GM18873 (cell line): ENCODE measurements around the gene KLHL12.

Source experiments
- ATAC-seq: cut with Tn5 transposase; IDR thresholded peaks from one replicate; pipeline ENCODE4 v1.9.1; 2021; ENCODE audit warnings: mild to moderate bottlenecking, moderate library complexity, moderate number of reproducible peaks; ENCODE audit not compliant: unreplicated experiment, low FRiP score

Gene KLHL12

DNA sequence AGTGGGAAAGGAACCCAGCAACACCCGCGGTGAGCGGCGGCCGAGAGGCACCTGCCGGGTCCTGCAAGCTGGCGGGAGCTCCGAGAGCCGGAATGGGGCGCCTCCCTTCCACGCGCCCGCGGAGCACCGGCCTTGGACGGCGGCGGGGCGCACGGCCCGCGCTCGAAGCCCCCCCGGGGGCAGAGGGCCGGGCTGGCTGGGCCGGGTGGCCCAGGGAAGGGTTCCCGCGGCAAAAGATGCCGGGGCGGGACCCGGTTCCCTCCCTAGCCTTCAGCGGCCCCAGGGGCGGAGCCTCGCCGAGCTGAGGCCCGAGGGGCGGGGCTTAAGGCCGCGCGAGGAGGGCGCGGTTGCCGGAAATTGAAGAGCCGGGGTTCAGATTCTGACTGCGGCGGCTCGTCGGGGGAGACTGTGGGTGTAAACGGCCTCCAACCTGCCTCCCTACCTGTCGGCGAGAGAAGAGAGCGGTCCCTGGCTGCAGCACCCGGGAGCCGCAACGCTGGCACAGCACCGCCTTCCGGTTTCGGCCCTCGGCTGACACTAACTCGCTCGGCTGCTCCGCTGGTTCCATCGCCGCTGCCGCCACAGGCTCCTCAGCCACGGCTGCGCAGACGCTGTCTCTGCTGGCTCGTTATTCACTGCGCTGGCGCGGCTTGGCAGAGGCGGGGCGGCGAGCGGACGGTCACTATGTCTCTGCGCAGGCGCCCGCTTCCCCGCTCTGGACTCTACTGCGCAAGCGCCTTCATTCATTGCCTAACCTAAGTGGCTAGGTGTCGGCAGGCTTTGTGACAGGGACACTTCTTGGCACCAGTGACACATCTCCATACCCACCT is 38.3 kb downstream of the KLHL12 start, which contains the start of gene RABIF:
TSS of gene RABIF (minus strand) at position 619 of the 830 bp plus-strand sequence. CDS start at position 568, 51 bp downstream.
- peak; percentile 89 for ATAC-seq

DNA sequence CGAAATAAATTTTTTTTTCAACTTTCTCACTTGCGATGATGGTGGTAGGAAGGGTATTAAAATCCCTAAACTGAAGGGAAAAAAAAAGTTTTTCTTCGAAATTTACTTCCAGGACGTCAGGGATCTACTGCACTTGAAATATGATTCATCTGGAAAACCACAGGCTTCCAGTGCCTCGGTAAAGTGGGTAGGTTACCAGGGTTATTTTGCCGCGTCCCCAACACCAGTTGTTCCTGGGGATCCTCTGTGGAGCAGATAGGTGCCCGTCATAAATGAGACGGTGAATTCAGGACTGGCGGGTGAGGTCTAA is 38.9 kb downstream of the KLHL12 start:
- ATAC-seq = no peak

DNA sequence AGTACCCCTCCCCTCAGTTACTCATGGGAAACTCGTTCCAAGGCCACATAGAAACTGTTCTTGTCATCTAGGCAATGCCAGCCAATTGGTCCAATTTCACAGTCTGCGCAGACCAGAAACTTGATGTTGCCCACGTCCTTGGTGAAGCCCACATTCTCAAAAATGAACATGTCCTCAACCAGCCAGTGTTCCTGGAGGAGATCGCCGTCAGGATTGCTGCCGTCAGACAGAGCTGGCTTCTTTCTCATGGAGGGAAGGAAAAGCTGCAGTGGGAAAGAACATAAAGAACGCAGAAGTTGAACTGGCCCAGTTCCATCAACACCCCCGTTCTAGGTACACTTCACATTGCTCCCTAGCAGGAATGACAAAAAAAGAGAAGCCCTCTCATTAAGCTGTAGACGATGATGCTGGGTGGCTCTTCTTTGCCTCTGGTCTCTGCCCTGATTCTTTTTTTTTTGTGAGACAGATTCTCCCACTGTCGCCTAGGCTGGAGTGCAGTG is 46.0 kb downstream of the KLHL12 start:
- ATAC-seq = no peak

DNA sequence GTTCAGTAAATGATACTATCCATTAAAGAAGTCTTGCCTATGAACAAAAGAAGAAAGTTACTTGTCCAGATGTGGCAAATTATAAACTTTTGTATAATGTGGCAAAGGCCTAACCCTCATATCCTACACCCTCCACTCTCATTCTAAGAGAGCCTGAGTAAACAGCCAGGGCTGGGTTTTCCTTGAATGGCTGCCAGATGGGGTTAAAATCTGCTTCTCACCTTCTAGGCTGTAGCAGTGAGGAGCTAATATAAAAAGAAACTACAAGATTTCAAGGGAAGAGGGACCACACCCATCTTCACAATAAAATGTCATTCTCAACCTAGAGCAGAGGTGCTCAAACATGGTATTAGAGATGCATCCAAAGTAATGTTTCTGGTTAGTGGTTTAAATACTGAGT is 47.0 kb downstream of the KLHL12 start:
- no peak for ATAC-seq

DNA sequence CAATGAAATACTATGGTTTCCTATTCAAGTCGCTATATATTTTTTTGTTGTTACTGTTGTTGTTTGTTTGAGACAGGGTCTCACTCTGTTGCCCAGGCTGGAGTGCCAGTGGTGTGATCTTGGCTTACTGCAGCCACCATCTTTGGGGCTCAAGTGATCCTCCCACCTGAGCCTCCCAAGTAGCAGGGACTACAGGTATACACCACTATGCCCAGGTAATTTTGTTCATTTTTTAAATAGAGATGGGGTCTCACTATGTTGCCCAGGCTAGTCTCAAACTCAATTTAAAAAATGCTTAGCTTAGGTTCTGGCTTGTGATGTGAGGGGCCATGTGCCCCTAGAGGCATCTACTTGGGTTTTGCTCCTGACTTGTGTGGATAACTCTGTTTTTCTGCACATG is 47.9 kb downstream of the KLHL12 start:
- no peak for ATAC-seq

DNA sequence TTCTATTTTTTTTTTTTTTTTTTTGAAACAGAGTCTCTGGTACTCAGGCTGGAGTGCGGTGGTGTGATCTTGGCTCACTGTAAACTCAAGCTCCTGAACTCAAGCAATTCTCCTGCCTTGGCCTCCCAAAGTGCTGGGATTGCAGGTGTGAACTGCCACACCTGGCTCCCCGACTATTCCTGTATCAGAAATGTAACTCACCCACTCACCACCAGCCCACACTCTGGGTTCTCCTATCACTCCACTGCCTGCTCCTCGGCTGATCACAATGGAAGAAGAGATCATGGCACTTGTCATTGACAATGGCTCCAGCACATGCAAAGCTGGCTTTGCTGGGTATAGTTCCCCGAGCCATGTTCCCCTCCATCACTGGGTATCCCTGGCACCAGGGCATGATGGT is 54.0 kb downstream of the KLHL12 start:
- ATAC-seq = no peak

DNA sequence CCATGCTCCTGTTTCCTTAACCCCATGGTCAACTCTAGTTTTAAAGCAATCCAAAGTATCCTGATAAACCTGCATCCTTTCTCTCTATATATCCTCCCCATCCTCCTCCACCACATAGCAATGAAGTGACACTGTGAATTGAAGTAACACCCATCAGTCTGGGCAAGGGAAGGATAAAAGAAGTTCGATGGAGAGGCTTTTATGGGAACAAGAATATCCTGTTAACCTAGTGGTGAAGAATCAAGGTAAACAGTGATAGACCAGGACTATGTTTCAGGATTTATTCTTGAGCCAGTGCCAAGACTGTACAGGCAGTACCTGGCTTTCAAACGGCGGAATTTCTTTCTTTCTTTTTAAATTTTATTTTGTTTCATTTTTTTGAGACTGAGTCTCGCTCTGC is 55.7 kb downstream of the KLHL12 start:
- ATAC-seq = no peak

DNA sequence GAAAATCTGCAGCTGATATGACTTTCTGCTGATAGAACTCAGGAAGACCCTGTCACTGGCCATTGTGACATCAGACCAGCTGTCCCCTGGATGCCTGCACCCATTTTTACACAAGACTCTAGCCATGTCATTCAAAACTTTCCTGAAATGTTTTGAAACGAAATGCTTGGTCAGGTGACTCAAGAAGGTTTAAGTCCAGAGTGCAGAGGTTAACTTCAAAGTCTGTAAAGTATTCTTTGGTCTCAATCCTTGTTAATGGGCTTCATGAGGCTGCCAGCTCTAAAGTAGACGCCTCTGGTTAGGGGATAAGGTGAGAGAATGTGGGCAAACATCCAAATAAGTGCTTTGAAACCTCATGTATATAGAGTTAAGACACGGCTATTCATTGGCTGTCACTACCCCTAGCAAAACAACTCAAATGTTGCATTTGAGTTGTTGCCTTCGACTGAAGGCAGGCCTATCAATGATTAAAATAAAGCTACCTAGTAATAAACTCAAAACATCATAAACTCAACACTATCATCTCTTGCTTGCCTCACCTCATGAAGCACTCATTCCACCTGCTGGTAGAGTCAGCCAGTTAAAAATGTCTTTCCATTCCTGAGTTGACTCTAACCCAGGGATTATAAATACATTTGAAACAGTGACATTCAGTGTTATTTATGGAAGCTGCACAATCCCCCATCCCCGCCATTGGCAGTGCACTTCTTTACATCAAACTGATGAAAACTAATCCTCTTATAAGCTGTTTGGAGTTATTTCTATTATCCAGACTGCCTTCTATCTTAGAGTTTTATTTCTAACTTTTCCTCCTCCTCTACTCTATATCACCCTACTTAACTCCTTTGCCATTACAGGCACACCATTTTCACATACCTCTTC is 64.1 kb downstream of the KLHL12 start:
- ATAC-seq = no peak

DNA sequence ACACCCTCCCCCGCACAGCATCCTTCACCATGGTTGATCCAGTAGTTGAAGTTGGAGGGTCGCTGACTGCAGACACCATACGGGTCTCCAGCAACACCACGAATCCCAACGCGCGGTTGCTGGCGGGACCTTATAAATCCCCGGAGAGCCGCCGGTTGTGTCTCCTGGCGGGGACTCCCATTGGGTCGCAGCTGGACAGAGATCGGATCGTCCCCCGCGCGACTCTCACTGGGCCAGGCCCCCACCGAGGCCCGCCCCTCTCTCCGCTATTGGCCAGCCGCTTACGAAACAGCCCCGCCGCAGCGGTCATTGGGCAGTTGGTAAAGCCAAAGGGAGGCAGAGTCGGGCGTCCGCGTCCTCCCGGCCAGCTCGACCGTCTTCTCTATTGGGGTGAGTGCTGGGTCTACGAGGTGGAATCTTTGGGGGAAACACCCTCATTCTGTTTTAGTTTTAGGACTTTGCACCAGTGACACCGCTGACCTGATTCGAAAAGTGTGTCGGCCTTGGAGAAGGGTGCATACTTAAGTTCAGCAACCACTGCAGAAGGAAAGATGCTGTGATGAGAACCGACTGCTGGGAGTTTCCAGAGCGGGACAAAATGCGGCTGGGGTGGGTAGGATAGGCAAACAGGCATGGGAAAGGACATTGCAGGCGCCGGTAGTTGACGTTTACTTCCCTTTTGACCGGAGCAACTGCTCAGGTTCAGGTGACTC is 65.5 kb downstream of the KLHL12 start:
- no peak for ATAC-seq

DNA sequence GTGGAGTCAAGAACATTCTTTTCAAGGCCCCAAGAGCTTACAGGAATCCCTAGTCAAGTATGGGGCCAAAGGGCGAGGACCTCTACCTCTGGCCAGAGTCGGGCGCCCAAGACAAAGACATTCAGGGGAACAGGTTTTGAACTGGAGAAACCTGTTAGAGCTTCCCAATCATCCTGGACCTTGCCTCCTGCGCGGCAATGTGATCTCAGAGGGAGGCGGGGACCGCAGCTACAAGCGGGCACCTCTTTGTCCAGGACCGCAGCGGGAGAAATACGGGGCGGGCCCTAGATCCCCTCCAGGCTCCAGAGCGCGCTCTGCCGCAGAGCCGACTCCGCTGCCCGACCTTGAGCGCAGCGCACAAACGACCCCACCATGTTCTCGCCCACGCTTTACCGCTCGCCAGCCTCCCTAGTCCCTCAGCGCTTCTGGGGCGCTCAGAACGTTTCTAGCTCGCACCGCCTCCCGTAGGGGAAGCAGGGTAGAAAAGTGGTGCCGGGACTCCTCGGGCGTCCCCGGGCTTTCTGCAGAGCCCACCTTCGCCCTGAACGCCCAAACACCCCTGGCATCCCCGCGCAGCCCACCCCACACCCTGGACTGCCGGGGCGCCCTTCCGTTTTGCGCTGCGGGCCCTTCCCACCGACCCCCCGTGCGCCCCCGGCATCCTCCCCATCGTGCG is 66.2 kb downstream of the KLHL12 start:
- ATAC-seq = no peak

DNA sequence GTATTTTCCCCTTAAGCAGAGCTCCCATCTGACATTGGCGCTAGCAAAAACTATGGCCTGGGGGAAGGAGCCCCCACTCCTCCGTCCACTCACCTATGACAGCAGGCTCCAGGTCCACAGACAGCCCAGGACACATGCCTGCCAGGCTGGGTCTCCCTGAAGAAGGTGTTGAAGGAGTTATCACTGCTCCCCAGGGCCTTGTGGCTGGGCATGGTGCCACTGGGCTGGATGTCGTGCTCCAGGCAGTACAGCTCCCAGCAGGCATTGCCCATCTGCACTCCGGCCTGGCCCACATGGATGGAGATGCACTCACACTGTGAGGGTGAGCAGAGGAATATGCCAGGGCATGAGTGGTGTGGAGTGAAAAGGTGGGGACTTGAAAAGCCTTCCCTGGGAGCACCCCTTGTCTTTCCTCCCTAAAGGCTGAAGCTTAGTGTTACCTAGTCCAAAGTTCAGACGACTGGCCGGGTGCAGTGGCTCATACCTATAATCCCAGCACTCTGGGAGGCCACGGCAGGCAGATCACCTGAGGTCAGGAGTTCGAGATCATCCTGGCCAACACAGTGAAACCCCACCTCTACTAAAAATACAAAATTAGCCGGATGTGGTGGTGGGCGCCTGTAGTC is 68.1 kb downstream of the KLHL12 start:
- ATAC-seq = no peak

DNA sequence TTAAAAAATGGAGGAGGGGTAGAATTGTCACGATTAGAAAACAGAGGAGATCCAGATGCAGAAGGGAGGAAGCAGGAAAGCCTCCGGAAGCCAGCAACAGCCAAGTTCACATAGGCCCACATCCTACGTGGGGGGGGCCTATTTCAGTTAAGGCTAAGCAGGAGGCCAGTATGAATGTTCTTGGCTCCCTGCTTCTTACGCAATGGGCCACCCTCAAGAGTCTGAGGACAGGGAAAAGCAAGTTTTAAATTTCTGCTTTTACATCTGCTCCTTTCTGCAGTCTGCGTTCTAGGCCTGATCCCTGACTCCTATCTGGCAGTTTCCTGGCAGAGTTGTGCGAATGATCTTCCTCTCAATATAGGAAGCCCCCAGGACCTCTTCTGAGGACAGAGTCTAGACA is 68.7 kb downstream of the KLHL12 start:
- ATAC-seq = no peak

DNA sequence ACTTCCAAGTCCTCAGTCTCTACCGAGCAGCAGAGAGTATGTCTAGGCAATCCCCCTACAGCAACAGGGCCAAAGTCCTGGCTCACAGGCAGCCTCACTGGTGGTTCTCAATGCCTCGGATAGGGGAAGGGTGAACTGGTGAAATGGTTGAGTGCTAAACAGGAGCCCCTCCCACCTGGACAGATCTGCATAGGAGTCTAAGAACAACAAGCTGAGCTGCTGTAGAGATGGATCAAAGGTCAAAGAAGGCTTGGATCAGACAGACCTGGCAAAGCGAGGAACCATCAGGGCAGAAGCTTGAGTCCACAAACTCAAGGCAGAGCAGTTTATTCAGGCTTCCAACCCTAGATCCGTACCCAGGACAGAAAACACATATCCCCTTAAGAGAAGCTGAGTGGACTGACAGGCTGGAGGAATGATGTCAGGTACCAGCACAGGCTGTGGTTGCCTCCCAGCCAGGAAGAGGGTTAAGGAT is 69.9 kb downstream of the KLHL12 start:
- no peak for ATAC-seq

DNA sequence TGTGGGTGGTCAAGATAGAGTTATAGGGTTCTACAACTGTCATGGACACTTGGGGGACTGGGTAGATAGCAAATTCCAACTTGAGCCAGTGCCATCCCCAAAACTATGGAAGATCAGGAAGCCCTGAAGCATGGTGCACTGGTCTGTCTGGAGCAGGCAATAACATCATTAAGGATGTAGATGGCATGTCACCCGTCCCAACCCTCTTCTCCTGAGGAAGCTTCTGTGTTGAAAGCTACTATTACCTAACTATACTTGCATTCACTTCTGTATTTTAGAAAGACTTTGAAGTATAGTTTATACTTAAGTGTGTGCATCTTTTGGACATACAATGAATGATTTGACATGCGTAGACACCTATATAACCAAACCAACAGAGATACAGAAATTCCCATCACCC is 71.0 kb downstream of the KLHL12 start:
- no peak for ATAC-seq

DNA sequence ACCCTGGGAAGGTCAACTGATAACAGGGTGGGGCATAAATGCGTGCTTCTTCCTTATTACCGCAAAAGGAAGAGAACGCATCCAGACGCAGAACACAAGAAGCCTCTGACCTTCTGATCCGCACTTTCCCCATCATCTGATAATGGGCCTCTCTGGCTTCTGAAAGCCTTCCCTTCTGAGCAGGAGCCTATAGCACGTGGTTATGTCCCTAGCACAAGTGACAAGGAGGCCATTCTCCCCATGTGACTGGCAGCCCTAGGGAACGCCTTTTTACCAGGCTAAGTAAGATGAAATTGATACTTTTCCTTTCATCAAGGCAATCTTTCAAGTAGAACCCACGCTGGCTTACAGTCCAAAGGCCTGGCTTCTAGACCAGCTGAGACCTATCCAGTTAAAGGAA is 72.2 kb downstream of the KLHL12 start:
- no peak for ATAC-seq

DNA sequence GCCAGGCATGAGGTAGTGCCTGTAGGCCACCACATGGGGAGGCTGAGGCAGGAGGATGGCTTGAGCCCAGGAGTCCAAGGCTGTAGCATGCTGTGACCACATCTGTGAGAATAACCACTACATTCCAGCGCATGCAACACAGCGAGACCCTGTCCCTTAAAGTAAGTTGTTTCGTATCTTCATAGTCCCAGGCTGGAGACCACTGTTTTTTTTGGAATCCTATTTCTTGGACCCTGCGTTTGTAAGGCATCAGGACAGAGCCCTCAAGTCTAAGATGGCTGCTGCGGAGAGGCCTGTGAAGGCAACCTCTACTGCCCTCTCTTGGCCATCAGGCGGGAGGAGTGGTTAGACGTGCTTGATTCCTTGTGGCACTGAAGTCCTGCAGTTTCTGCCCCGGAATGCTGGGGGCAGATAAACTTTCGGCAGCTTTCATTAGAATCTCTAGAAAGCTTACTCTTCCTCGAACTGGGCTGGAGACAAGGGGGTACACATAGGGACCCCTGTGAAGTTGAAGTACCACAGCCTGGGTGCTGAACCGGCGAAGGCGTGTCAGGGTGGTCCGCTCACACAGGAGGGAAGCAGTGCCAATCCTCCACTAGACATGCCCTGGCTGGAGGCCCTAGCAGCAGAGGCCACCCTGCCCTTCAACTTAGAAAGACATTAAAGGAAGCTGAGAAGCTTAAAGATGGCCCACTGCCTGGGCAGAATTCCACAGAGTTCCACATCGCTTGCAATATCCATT is 74.7 kb downstream of the KLHL12 start:
- ATAC-seq = no peak

DNA sequence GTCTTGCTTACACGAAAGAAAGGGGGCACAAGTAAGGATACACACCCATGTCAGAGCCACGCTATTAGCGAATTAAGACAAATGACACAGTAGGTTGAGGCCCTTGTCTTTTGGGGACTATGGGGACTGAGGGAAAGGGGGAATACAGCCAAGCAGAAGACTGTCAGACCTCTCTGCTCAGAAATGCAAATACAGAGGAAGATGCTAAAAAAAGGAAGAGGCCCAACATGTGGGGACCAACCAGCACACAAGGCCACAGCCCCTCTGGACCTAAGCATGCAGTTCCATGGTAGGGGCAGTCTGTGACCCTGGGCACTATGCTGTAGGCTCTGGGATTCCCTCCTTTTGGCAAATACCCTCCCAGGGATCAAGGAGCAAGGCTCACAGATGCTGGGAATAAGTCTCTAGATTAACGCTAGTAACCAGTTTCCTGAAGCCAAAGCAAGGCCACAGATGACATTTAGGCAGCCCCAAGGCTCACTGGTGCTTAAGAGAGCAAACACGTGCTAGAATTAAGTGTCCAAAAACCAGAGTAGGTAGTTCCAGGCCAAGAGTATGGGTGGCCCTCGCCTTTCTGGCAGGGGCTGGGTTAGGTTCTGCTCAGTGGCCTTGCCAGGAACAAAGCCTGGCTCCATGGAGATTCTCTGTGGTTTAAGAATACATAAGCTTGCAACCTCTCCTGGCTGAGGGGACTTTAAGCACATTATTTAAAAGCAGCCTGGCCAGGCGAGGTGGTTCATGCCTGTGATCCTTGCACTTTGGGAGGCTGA is 76.3 kb downstream of the KLHL12 start:
- ATAC-seq = no peak

DNA sequence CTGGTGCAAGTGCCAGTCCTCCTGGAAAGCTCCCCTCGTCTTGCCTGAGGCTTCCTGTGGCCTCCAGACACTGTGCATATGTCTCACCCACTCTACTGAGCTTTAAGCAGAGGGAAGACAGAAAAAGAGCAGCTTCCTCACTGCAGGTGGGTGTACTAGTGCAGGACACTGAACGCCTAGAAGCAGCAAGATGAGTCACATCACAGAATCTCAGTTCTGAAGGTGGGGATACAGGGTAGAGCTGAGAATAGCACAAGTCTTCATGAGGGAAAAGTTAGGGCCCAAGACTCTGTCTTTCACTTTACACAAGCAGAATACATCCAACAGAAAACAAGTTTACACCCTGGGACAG is 78.9 kb downstream of the KLHL12 start:
- ATAC-seq = peak; percentile 69
